HG03354 (cell line): ENCODE data around the gene TUBA4A.
"Not testable (repeated sequence)": the region's sequence is repeated elsewhere in the genome, so short reads cannot be mapped to it uniquely, and the experiment has no call there.

ENCODE experiments used
- ATAC-seq: cut with Tn5 transposase; IDR thresholded peaks from one replicate; pipeline ENCODE4 v1.9.1; 2021; ENCODE audit warnings: mild to moderate bottlenecking; ENCODE audit not compliant: unreplicated experiment, poor library complexity, severe bottlenecking

The TUBA4A gene

GRCh38 chr2:219272356-219272755 lies 18.6 kb upstream of the TUBA4A start:
- no peak for ATAC-seq

DNA sequence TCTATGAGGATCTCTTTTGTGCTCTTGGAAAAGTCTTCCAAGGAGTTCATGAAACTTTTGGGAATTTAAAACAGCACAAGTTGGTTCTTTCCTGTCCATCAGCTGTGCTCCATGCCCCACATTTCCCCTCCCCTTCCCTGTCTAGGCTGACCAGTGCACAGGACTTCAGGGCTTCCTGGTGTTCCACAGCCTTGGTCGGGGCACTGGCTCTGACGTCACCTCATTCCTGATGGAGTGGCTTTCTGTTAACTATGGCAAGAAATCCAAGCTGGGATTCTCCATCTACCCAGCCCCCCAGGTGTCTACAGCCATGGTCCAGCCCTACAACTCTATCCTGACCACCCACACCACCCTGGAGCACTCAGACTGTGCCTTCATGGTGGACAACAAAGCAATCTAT lies 17.3 kb upstream of the TUBA4A start:
- ATAC-seq = no peak

GRCh38 chr2:219270055-219270372 lies 16.3 kb upstream of the TUBA4A start:
- ATAC-seq = no peak

DNA sequence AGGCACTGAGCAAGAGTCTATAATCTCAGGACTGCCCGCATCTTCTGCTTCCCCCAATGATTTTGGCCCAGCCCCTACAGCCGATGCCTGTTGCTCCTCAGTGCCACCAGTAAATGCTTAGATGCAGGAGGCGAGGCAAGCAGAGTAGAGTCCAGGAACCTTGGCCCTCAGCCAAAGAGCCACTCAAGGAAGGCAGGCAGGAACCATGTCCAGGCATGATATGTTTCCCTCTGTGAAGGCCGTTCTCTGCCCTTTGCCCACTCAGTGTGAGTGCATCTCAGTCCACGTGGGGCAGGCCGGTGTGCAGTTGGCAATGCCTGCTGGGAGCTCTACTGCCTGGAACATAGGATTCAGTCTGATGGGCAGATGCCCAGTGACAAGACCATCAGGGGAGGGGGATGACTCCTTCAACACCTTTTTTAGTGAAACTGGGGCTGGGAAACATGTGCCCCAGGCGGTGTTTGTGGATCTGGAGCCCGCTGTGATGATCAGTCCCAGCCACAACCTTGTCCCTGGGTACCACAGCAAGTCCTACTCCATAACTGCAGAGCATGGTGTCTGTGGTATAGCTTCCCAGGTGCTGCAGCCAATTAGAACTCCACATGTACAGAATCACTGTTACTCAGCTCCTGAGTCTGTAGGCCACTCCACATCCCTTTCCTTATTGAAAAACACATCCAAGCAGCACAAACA lies 15.8 kb upstream of the TUBA4A start:
- no peak for ATAC-seq

DNA sequence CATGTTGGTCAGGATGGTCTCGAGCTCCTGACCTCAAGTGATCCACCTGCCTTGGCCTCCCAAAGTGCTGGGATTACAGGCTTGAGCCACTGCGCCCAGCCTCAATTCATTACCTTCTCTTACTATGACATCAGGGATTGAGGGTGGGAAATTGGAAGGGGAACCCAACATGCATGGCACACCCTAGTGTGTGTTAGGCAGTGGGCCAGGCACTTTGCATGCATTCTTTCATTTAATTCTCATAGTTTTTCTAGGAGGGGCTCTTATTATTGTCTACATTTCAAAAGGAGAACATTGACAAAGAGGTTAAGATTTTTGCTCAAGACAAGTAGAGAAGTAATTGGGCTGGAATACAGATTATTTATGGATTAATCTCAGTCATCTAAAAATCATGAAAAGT lies 14.6 kb upstream of the TUBA4A start:
- no peak for ATAC-seq

- no peak for ATAC-seq
Observed at GRCh38 chr2:219266886-219267285, 13.2 kb upstream of the TUBA4A start.

DNA sequence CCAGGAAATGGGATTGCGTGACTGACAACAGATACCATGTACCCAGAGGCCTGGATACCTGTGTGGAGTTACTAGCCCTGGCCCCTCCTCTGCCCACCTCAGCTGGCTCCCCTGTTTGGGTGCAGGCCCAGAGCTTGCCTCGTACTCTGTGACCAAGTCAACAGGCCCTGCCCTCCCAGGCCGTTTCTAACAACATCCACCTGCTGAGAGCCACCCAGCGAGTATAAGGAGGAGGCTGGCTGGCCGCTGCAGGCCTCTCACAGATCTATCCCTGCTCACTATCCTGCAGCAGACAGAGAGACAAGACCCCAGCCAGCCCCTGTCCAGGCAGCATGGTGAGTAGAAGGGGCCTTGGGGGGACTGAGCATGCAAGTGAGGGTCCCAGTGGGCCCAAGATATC lies 12.5 kb upstream of the TUBA4A start:
- no peak for ATAC-seq

DNA sequence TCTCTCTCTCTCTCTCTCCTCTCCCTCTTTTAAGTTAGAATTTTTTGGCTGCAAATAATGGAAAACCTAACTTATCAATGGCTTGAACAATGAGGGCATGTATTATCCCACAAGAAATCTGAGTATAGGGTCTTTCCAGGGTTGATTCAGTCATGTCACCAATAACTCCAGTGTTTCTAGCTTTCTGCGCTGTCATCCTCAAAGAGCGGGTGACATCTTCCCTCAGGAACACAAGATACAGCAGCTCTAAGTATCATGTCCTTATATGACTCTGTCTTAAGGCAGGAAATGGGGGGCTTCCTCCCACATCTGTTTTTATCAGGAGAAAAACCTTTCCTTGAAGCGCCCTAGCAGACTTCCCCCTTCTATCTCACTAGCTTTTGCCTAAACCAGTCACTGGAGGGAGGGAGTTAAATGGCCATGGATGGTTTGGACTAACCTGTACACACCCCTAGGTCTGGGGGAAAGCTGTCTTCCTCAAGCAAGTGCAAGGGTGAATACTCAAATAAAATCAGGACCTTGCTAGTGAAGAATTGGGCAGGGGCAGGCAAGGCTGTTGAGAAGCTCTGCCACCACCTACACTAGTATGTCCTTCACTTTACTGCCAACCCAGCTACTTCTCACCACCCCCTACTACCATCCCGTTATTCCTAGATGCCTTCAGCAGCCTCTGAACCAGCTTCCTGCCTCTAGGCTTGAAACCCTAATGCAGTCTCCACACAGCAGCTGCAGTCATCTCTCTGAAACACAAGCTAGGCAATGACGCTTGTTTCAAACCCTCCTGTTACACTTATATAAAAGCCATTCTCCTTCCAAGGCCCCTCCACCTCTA lies 7.5 kb upstream of the TUBA4A start:
- ATAC-seq = no peak

GRCh38 chr2:219258942-219259341 lies 5.2 kb upstream of the TUBA4A start:
- not testable (repeated sequence) for ATAC-seq

GRCh38 chr2:219254590-219255201 lies 978 bp upstream of the TUBA4A start:
- ATAC-seq = peak; percentile 39

GRCh38 chr2:219252900-219253752 lies 592 bp downstream of the TUBA4A start, which contains the start of gene TUBA4B:
TUBA4B (plus strand) TSS chr2:219253243; CDS start chr2:219253408, 165 bp downstream.
- peak; percentile 13 for ATAC-seq

DNA sequence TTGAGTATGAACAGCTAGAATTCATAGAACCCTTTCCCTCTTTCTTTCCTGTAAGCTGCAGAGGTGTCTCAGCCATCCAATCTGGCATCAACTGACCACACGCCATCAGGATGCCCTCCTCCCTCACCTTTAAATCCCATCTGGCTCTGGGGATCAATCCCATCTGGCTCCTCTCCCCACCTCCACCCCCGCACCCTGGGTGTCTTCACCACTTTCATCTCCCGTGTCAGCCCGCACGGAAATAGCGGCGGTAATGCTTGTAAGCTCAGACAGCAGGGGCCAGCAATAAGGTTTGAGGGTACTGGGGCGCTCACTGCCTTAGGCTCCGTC lies 1.2 kb downstream of the TUBA4A start:
- ATAC-seq = no peak

DNA sequence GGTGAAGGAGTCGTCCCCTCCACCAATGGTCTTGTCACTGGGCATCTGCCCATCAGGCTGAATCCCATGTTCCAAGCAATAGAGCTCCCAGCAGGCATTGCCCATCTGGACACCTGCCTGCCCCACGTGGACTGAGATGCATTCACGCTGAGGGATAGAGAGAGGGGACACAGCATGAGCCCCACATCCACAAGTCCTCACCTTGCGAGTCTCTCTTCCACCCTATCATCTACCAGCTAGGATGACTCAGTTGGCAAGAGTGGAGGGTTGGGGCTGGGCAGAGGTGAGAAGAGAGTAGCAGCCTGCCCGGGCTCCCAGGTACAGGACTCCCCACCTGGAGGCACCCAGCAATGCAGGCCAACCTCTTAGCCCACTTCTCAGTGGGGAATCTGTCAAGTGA lies 1.6 kb downstream of the TUBA4A start:
- no peak for ATAC-seq

GRCh38 chr2:219251656-219252055 lies 2.1 kb downstream of the TUBA4A start:
- no peak for ATAC-seq

DNA sequence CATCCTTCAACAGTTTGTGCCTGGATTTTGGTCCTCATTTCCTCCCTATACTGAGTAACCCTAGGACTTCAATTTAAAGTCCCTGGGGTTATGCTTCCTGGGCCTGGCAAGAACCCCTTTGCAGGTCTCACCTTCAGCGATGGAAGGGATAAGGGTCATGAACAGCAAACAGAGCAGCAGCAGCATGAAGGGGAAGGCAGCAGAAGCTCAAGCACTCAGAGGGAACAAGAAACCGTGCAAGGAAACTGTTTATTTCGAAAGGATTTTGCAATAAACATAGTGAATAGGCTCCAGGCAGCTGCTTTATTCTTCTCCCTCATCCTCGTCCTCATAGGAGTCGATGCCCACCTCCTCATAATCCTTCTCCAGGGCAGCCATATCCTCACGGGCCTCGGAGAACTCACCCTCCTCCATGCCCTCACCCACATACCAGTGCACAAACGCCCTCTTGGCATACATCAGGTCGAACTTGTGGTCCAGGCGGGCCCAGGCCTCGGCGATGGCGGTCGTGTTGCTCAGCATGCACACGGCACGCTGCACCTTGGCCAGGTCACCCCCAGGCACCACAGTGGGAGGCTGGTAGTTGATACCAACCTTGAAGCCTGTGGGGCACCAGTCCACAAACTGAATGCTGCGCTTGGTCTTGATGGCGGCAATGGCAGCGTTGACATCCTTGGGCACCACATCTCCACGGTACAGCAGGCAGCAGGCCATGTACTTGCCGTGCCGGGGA lies 3.5 kb downstream of the TUBA4A start:
- ATAC-seq = no peak

- ATAC-seq = peak; percentile 52
Observed at GRCh38 chr2:219249203-219249980, 4.3 kb downstream of the TUBA4A start.

GRCh38 chr2:219248845-219249202 lies 4.9 kb downstream of the TUBA4A start:
- no peak for ATAC-seq

- ATAC-seq = no peak
Observed at GRCh38 chr2:219247678-219248642, 5.8 kb downstream of the TUBA4A start.
